ENCODE data around the gene C5orf46. TPM values are rescaled to one million over a fixed set of nuclear protein-coding genes. Genes with fewer than 3 reads are reported as not detected.

C5orf46 gene
- polyA plus RNA-seq, 4 donors, result not detected

GRCh38 chr5:147860641-147861025 lies 45.7 kb downstream of the C5orf46 start:
- DNase-seq (ENCODE audit: low read depth in 4 of 4, low spot score in 2 of 4), result no peak

GRCh38 chr5:147859962-147860640 lies 46.2 kb downstream of the C5orf46 start:
- DNase-seq (ENCODE audit: low read depth in 4 of 4, low spot score in 2 of 4), result no peak

- no peak for DNase-seq (ENCODE audit: low read depth in 4 of 4, low spot score in 2 of 4)
Measured at GRCh38 chr5:147858565-147858964, 47.8 kb downstream of the C5orf46 start.

- peak in 2 of 4 donors; percentile 26 to 50 for DNase-seq (ENCODE audit: low read depth in 4 of 4, low spot score in 2 of 4)
Measured at GRCh38 chr5:147857302-147858129, 48.8 kb downstream of the C5orf46 start.

- no peak for DNase-seq (ENCODE audit: low read depth in 4 of 4, low spot score in 2 of 4)
Measured at GRCh38 chr5:147856801-147857200, 49.5 kb downstream of the C5orf46 start.

- DNase-seq (ENCODE audit: low read depth in 4 of 4, low spot score in 2 of 4), result no peak
Measured at GRCh38 chr5:147855774-147856069, 50.6 kb downstream of the C5orf46 start.

- no peak for DNase-seq (ENCODE audit: low read depth in 4 of 4, low spot score in 2 of 4)
Measured at GRCh38 chr5:147854894-147855773, 51.2 kb downstream of the C5orf46 start.

GRCh38 chr5:147854331-147854730 lies 52.0 kb downstream of the C5orf46 start:
- no peak for DNase-seq (ENCODE audit: low read depth in 4 of 4, low spot score in 2 of 4)

- DNase-seq (ENCODE audit: low read depth in 4 of 4, low spot score in 2 of 4), result no peak
Measured at GRCh38 chr5:147853372-147853987, 52.9 kb downstream of the C5orf46 start.

- DNase-seq (ENCODE audit: low read depth in 4 of 4, low spot score in 2 of 4), result no peak
Measured at GRCh38 chr5:147852365-147852764, 54.0 kb downstream of the C5orf46 start.

- DNase-seq (ENCODE audit: low read depth in 4 of 4, low spot score in 2 of 4), result no peak
Measured at GRCh38 chr5:147851578-147851977, 54.8 kb downstream of the C5orf46 start.

- DNase-seq (ENCODE audit: low read depth in 4 of 4, low spot score in 2 of 4), result no peak
Measured at GRCh38 chr5:147849226-147849625, 57.1 kb downstream of the C5orf46 start.

- DNase-seq (ENCODE audit: low read depth in 4 of 4, low spot score in 2 of 4), result no peak
Measured at GRCh38 chr5:147845618-147846017, 60.7 kb downstream of the C5orf46 start.

- no peak for DNase-seq (ENCODE audit: low read depth in 4 of 4, low spot score in 2 of 4)
Measured at GRCh38 chr5:147844846-147845245, 61.5 kb downstream of the C5orf46 start.

- no peak for DNase-seq (ENCODE audit: low read depth in 4 of 4, low spot score in 2 of 4)
Measured at GRCh38 chr5:147842869-147843268, 63.5 kb downstream of the C5orf46 start.

Other genes with a start within 250 kb of the C5orf46 start
- 1 to 10 TPM; 3.5 to 6.6 (median 4.6) TPM for gene JAKMIP2, start 123.8 kb downstream of the C5orf46 start, polyA plus RNA-seq (ENCODE audit: insufficient read length in 4 of 4)
- 10 to 100 TPM; 21.7 to 86.3 (median 42.9) TPM for gene SPINK1, start 74.9 kb downstream of the C5orf46 start, polyA plus RNA-seq (ENCODE audit: insufficient read length in 4 of 4)
- under 1 TPM in 2 of 4 donors, not detected in 2; 0.28 to 0.36 TPM for gene SCGB3A2, start 27.8 kb downstream of the C5orf46 start, polyA plus RNA-seq (ENCODE audit: insufficient read length in 4 of 4)
- under 1 TPM; 0.27 to 0.86 (median 0.51) TPM for gene SPINK5, start 157.4 kb upstream of the C5orf46 start, polyA plus RNA-seq (ENCODE audit: insufficient read length in 4 of 4)